Heart right ventricle (tissue), 16 donors: Measurements from ENCODE around the gene RPIA. TPM values are rescaled to one million over a fixed set of nuclear protein-coding genes. Genes with fewer than 3 reads are reported as not detected.

Source experiments
- ATAC-seq, 8 donors: fragments of 200-7000 bp; cut with Tn5 transposase; one replicate each; pipeline ENCODE4 v1.9.1; 2020; ENCODE audit warnings: mild to moderate bottlenecking in 8 of 8, moderate library complexity in 8 of 8, moderate number of reproducible peaks in 1 of 8
- DNase-seq, 2 donors: peaks; one replicate each; pipeline ENCODE4 v3.0.0-alpha.2; 2020
- H3K27ac ChIP-seq, 10 donors: fragments of 200-600 bp; sonication (generic) in 2 of 10; one replicate each; pipeline versions ENCODE4 v1.5.0 to v1.8.0; 2020 to 2022; ENCODE audit warnings: mild to moderate bottlenecking in 3 of 10
- H3K27me3 ChIP-seq, 7 donors: fragments of 200-600 bp; one replicate each; pipeline ENCODE4 v1.8.0; 2021 to 2022; ENCODE audit warnings: mild to moderate bottlenecking in 2 of 7
- H3K36me3 ChIP-seq, 9 donors: fragments of 200-600 bp; sonication (generic) in 1 of 9; one replicate each; pipeline versions ENCODE4 v1.5.0 to v1.8.0; 2020 to 2022; ENCODE audit warnings: mild to moderate bottlenecking in 2 of 9
- H3K4me1 ChIP-seq, 9 donors: fragments of 200-600 bp; sonication (generic) in 1 of 9; one replicate each; pipeline versions ENCODE4 v1.5.0 to v1.8.0; 2020 to 2022; ENCODE audit warnings: mild to moderate bottlenecking in 4 of 9
- H3K4me3 ChIP-seq, 10 donors: fragments of 200-600 bp; sonication (generic) in 2 of 10; one replicate each; pipeline versions ENCODE4 v1.5.0 to v1.8.0; 2020 to 2022; ENCODE audit warnings: mild to moderate bottlenecking in 7 of 10, moderate library complexity in 2 of 10
- H3K9me3 ChIP-seq, 11 donors: fragments of 200-600 bp in 10 of 11; sonication (generic) in 2 of 11; one replicate each; pipeline versions ENCODE4 v1.5.0 to v1.8.0; 2013 to 2022; ENCODE audit warnings: mild to moderate bottlenecking in 2 of 11, control low read depth in 1 of 11, moderate library complexity in 1 of 11
- CTCF ChIP-seq, 9 donors: fragments of 200-600 bp; sonication (generic) in 2 of 9; IDR thresholded peaks; one replicate each; pipeline versions ENCODE4 v1.5.0 to v1.8.0; 2021 to 2022; ENCODE audit warnings: antibody characterized with exemption in 9 of 9, mild to moderate bottlenecking in 5 of 9, moderate library complexity in 1 of 9
- WGBS, 2 donors: extraction: QIAGEN DNeasy Blood & Tissue Kit; methylation state at CpG; one replicate each; pipeline ENCODE4 v1.1.7; 2013; ENCODE audit warnings: inconsistent platforms in 1 of 2; 5-methylcytosine and 5-hydroxymethylcytosine counted together
- intact Hi-C, 10 donors: fragments of 100-400 bp; cut with DNase I; formaldehyde crosslinking; loops; one replicate each; pipeline versions ENCODE4 v1.11.1 to v1.14.2; 2022
- polyA plus RNA-seq, 2 donors: library from polyadenylated mRNA; stranded (reverse); fragments of 200-250 nt; gene quantifications; one replicate each; pipeline ENCODE4 v1.2.3, GENCODE V29; 2013
- total RNA-seq, 10 donors: library from RNA; stranded (reverse); fragmentation: NEBNext Ultra II Directional in 3 of 10; extraction: Animal tissue kit (Norgen Biotek cat#: 25700) in 3 of 10; gene quantifications; one replicate each; pipeline versions ENCODE4 v1.2.1 to v1.2.4, GENCODE V29; 2021 to 2023
- donor health status: Arrhythmogenic right ventricular cardiomyopathy.
- donor health status: ischemic (EF 13 %, LVEDD 7.1; RV severe dilation, severe dysfunction).
- donor health status: healthy with polysubstance abuse.
- donor health status: DM: no; HTN: yes; CAD: no.
- donor health status: DM: no; HTN: no; CAD: no.
- donor health status: ischemic (EF 25% LVEDD 6.9; RV normal size, moderate dysfunction).
- donor health status: ischemic (EF 25% LVEDD 5.7; RV mildly dilated, moderate dysfunction).
- donor health status: healthy.
- donor health status: DM: yes; HTN: yes; CAD: no.
- donor health status: Ischemic cardiomyopathy.
- donor health status: ischemic (EF 35%, LVEDD 5.7; RV mildly dilated, moderate dysfunction).
- donor health status: nonischemic (EF 11% LVEDD 7.7; RV severe dilation, severe dysfunction).
- donor health status: DM: yes; HTN: yes; CAD: no.
- donor health status: PGD.
- donor health status: ischemic (EF 29% LVEDD 5.4; RV normal size, mild dysfunction).
- donor health status: nonischemic (EF 23%, LVEDD 6.1; RV moderate dilation, normal function).

The RPIA gene
- total and polyA plus RNA-seq, 12 donors = 9.1 to 18.7 (median 13.5) TPM

GRCh38 chr2:88733155-88733902 is 41.9 kb downstream of the RPIA start:
- DNase-seq (no peak), ATAC-seq (peak in 6 of 8 donors; percentile 21 to 86 (median 50))
- Histone ChIP-seq H3K27ac (peak overlapping the region in 7 of 10 donors; percentile 13 to 44 (median 25)), H3K9me3 (no peaks in the 10 kb centered on the region), H3K4me3 (no peak overlapping the region), H3K27me3 (no peaks in the 10 kb centered on the region), H3K4me1 (peaks cover 8 to 58% (median 51%) of the 10 kb centered on the region in 9 donors), H3K36me3 (peaks cover 0 to 32% (median 0%) of the 10 kb centered on the region in 9 donors)
- intact Hi-C loops = no loop called here
- 87 to 90% methylated on average over 4 of the region's 4 CpGs for WGBS, 2 donors
- no peak for TF ChIP-seq CTCF (IDR thresholded peaks at IDR 0.05)

GRCh38 chr2:88735133-88735532 is 43.7 kb downstream of the RPIA start:
- ATAC-seq (peak in 1 of 8 donors; percentile 31), DNase-seq (no peak)
- H3K36me3 ChIP-seq = peaks cover 0 to 37% (median 0%) of the 10 kb centered on the region in 9 donors
- peaks cover 8 to 68% (median 49%) of the 10 kb centered on the region in 9 donors for H3K4me1 ChIP-seq
- WGBS, 2 donors = 69 to 76% methylated on average over 4 of the region's 4 CpGs
- H3K27ac ChIP-seq = peak overlapping the region in 4 of 10 donors; percentile 51 to 90 (median 82)
- no peaks in the 10 kb centered on the region for H3K27me3 ChIP-seq
- intact Hi-C loops = loop anchor here in 3 of 10 donors (5.0 kb wide), 3 partner anchors 43 to 97 kb away; partner anchors contain the start of gene RPIA (in 2 of the 3)
- H3K4me3 ChIP-seq = no peak overlapping the region
- no peak for TF ChIP-seq CTCF (IDR thresholded peaks at IDR 0.05)
- no peaks in the 10 kb centered on the region for H3K9me3 ChIP-seq

GRCh38 chr2:88735853-88736252 is 44.4 kb downstream of the RPIA start:
- H3K27ac ChIP-seq = peak overlapping the region in 7 of 10 donors; percentile 51 to 90 (median 79)
- H3K4me3 ChIP-seq = no peak overlapping the region
- no peak for ATAC-seq
- TF ChIP-seq CTCF (IDR thresholded peaks at IDR 0.05) = no peak
- no peaks in the 10 kb centered on the region for H3K27me3 ChIP-seq
- no peak for DNase-seq
- H3K36me3 ChIP-seq = peaks cover 0 to 41% (median 0%) of the 10 kb centered on the region in 9 donors
- intact Hi-C loops = loop anchor here in 3 of 10 donors (5.0 kb wide), 3 partner anchors 44 to 96 kb away; partner anchors contain the start of gene RPIA (in 2 of the 3)
- H3K4me1 ChIP-seq = peaks cover 8 to 75% (median 49%) of the 10 kb centered on the region in 9 donors
- no peaks in the 10 kb centered on the region for H3K9me3 ChIP-seq
- 87 to 92% methylated on average over 6 of the region's 6 CpGs for WGBS, 2 donors

GRCh38 chr2:88736437-88736836 is 45.0 kb downstream of the RPIA start:
- intact Hi-C loops = loop anchor here in 3 of 10 donors (5.0 kb wide), 3 partner anchors 44 to 96 kb away; partner anchors contain the start of gene RPIA (in 2 of the 3)
- ATAC-seq = no peak

More at GRCh38 chr2:88736437-88736836, 45.0 kb downstream of the RPIA start:
- Histone ChIP-seq H3K27me3 (no peaks in the 10 kb centered on the region), H3K27ac (peak overlapping the region; percentile 35 to 90 (median 79)), H3K4me3 (no peak overlapping the region), H3K36me3 (peaks cover 0 to 46% (median 0%) of the 10 kb centered on the region in 9 donors), H3K9me3 (no peaks in the 10 kb centered on the region), H3K4me1 (peaks cover 8 to 75% (median 49%) of the 10 kb centered on the region in 9 donors)
- no peak for TF ChIP-seq CTCF (IDR thresholded peaks at IDR 0.05)
- WGBS, 2 donors = 60 to 72% methylated on average over 8 of the region's 8 CpGs
- DNase-seq = no peak
